Measurements from ENCODE around the gene PAK6.

PAK6 gene

GRCh38 chr15:40298216-40298935, 59.5 kb downstream of the PAK6 start:
- CTCF ChIA-PET: interaction anchor here (2.3 to 17.3 kb wide), 2 partner anchors 15 to 19 kb away, joined by 14 to 287 read pairs; partner anchors contain the start of genes INAFM2 and PLCB2
- POLR2A ChIA-PET: interaction anchor here (0.6 kb wide), 1 partner anchor 47 kb away, joined by 3 read pairs; no protein-coding TSS in a partner anchor
- TF ChIP-seq CTCF (IDR thresholded peaks at IDR 0.05; ENCODE audit: insufficient read depth, low read length, missing control alignments): no peak
- no peak overlapping the region for H3K4me3 ChIP-seq (ENCODE audit: low read depth, low read length)
- DNase-seq (ENCODE audit: low read depth, low spot score): no peak

- no peak for TF ChIP-seq CTCF (IDR thresholded peaks at IDR 0.05; ENCODE audit: insufficient read depth, low read length, missing control alignments)
- ChIA-PET POLR2A (no interaction called here), CTCF (interaction anchor here (1.5 to 24.3 kb wide), 4 partner anchors 10 to 37 kb away, joined by 3 to 500 read pairs (median 14); no protein-coding TSS in a partner anchor)
- no peak for DNase-seq (ENCODE audit: low read depth, low spot score)
- H3K4me3 ChIP-seq (ENCODE audit: low read depth, low read length): no peak overlapping the region
Observed at GRCh38 chr15:40300367-40300766, 61.5 kb downstream of the PAK6 start.

- TF ChIP-seq CTCF (IDR thresholded peaks at IDR 0.05; ENCODE audit: insufficient read depth, low read length, missing control alignments): no peak
- no peak overlapping the region for H3K4me3 ChIP-seq (ENCODE audit: low read depth, low read length)
- POLR2A ChIA-PET: no interaction called here
- no peak for DNase-seq (ENCODE audit: low read depth, low spot score)
- CTCF ChIA-PET: interaction anchor here (0.9 to 24.3 kb wide), 7 partner anchors 8 to 36 kb away, joined by 3 to 500 read pairs (median 4); no protein-coding TSS in a partner anchor
Observed at GRCh38 chr15:40300771-40301170, 61.9 kb downstream of the PAK6 start.

GRCh38 chr15:40301467-40302179, 62.8 kb downstream of the PAK6 start:
- ChIA-PET CTCF (interaction anchor here (0.9 to 24.3 kb wide), 9 partner anchors 9 to 43 kb away, joined by 3 to 500 read pairs (median 4); no protein-coding TSS in a partner anchor), POLR2A (no interaction called here)
- no peak for DNase-seq (ENCODE audit: low read depth, low spot score)
- no peak overlapping the region for H3K4me3 ChIP-seq (ENCODE audit: low read depth, low read length)
- TF ChIP-seq CTCF (IDR thresholded peaks at IDR 0.05; ENCODE audit: insufficient read depth, low read length, missing control alignments): no peak

GRCh38 chr15:40302288-40302886, 63.5 kb downstream of the PAK6 start:
- H3K4me3 ChIP-seq (ENCODE audit: low read depth, low read length): no peak overlapping the region
- TF ChIP-seq CTCF (IDR thresholded peaks at IDR 0.05; ENCODE audit: insufficient read depth, low read length, missing control alignments): no peak
- DNase-seq (ENCODE audit: low read depth, low spot score): no peak
- POLR2A ChIA-PET: no interaction called here
- CTCF ChIA-PET: interaction anchor here (1.0 to 24.3 kb wide), 8 partner anchors 8 to 120 kb away, joined by 4 to 500 read pairs (median 10); partner anchors contain the start of gene ANKRD63

All from AG04449 (cell line).